HG03342 (cell line): ENCODE results near the gene SPCS3.
"Not testable (repeated sequence)": the region's sequence is repeated elsewhere in the genome, so short reads cannot be mapped to it uniquely, and the experiment has no call there.

Experiments used
- ATAC-seq: cut with Tn5 transposase; IDR thresholded peaks from one replicate; pipeline ENCODE4 v1.9.1; 2021; ENCODE audit warnings: mild to moderate bottlenecking, moderate library complexity; ENCODE audit not compliant: unreplicated experiment

The SPCS3 gene

DNA sequence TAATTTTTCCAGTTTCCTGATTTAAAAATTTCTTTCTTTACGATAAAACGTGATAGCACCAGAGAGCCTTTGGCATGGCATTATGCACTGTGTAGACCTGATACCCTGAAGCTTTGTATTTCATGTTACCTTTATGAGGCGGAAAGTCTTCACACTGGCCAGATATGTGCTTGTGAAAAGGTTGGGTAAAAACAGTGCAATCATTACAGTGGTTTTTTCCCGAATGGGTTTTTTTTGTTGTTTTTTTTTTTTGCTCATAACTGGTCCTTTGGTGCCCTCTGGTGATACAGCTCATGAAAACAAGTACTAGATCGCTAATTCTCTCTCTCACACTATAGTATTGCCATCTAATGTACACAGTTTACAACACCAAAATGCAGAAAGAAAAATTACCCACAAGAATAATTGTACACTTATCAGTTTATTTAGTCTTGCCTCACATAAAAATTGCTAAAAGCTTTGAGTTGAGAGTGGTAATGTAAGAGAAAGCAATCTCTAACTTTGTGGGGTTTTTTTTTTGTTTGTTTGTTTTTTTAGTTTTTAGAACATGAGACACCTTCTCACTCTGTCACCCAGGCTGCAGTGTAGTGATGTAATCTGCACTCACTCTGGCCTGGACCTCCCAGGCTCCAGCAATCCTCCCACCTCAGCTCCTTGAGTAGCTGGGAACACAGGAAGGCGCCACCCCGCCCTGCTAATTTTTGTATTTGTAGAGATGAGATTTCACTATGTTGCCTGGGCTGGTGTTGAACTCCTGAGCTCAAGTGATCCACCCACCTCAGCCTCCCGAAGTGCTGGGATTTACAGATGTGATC, 21.3 kb downstream of the SPCS3 start:
- ATAC-seq = peak; percentile 67

DNA sequence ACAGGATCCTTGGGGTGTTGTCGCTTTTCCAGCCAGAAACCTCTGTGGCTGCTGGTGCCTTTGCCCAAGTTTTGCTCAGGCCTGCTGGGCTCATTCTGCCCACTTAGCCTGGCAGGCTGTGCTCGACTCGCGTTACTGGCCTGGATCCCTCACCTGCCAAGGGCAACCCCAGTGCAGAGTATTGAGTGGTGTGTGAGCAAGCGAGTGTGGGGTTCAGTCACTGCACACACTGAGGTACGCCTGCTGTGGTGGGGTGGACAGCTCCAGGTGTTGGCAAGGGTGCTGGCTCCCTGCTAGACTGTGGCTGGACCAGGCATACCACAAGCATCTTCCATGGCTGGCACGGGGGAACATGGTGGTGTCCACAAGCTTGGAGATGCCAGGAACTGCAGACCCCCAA, 22.6 kb downstream of the SPCS3 start:
- no peak for ATAC-seq

DNA sequence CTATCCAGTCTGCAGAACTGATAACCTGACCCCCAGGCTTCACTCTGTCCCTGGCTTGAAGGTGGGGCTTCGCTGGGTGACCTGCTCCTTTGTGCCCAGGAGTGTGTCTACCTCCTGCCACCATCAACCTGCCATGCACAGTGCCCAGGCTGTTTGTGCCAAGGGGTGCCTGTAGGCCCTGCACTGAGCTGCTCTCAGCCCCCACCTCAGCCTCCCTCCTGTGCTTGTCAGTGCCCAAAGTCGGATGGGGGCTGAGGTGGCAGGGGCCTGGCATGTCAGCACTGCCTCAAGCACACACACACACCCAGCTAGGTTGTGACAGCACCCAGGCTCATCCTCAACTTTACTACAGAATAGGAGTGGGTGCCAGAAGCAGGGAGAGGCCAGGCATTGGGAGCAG, 23.5 kb downstream of the SPCS3 start:
- ATAC-seq = no peak

DNA sequence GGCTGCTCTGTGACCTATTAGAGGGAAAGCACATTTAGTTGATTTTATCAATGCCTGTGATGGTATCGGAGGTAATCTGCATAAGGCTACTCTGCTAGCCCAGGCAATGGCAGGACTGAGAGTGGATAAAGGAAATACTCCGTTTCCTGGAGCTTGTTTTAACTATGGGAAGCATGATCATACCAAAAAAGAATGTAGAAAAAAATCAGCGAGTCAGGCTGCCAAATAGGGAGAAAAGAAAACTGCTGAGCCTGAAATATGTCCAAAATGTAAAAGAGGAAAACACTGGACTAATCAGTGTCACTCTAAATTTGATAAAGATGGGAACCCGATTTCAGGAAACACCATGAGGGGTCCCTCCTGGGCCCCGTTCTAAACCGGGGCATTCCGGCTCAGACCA, 25.6 kb downstream of the SPCS3 start:
- ATAC-seq = not testable (repeated sequence)

DNA sequence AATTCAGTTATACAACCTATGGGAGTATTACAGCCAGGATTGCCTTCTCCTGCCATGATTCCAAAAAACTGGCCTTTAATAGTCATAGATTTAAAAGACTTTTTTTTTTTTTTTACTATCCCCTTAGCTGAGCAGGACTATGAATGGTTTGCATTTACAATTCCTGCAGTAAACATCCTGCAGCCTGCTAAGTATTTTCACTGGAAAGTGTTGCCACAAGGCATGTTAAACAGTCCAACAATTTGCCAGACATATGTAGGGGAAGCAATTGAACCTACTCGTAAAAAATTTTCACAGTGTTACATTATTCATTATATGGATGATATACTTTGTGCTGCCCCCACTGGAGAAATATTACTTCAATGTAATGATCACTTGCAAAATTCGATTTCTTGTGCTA, 27.1 kb downstream of the SPCS3 start:
- ATAC-seq = not testable (repeated sequence)

DNA sequence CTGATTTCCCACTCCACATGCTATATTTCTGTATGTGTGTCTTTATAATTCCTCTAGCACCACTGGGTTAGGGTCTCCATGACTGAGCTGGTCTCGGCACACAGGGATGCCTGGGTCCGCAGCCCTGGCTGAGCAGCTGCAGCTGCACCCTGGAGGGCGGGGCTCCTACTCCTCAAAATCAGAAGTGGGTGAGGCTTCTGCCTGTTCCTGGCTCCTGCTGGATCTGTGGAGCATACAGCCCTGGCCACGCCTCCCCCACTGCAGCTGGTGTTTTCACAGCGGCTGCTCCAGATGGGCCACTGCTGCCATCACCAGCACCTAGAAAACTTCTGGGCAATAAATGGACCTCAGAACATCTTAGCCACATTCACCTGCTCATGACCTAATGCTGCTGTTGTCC, 30.9 kb downstream of the SPCS3 start:
- no peak for ATAC-seq

DNA sequence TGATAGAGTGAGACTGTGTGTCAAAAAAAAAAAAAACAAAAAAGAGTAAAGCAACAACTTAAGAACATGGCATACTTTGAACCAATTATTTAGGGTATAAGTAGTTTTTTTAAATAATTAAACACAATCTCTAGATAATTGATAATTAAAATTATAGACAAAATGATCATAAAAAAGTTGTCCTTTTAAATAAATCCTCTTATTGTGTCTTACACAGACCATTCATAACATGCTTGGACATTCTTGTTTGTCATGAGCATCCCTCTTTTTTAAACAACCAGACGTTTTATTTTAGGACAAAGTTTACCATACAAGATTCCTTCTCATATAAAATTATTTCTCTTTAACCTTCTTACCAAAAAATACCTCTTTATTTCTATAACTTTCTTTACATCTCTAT, 35.1 kb downstream of the SPCS3 start:
- no peak for ATAC-seq

DNA sequence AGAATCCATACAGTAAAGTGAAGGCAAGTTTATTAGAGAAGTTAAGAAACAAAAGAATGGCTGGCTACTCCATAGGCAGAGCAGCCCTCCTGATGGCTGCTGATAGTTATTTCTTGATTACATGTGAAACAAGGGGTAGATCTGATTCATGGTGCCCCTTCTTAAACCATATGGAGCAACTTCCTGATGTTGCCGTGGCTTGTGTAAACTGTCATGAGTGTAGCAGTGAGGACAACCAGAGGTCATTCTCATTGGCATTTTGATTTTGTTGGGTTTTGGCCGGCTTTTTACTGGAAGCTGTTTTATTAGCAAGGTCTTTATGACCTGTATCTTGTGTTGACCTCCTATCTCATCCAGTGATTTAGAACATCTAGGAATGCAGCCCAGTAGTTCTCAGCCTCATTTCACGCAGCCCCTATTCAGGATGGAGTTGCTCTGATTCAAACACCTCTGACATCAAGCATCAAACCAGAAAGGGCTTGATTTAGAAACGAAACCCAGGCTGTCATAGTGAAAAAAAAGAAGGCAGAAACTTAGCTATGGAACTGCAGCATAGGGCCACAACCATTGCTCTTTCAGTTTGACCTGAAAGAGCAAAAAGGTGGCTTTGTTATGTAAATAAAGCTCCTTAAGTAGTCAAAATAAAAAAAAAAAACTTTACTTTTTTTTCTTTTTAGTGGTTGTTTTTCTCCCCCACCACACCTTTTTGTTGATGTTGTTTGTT, 37.8 kb downstream of the SPCS3 start:
- peak; percentile 99 for ATAC-seq

DNA sequence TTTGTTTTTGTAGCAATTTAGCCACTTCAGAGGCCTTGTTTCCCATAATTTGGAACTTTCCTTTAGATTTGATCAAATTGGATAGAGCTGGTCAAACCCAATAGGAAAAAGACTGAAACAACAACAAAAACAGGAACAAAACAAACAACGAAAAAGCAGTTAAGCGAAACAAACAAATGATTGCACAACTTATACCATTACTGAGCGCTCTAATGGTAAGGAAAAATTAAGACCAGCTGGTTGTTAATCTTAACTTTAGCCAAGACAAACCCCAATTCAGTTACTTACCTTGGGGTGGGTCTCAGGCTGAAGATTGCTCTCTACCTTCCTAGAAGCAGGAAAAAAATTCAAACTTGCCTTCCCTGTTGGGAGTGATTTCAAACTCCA, 38.3 kb downstream of the SPCS3 start:
- peak; percentile 1 for ATAC-seq

DNA sequence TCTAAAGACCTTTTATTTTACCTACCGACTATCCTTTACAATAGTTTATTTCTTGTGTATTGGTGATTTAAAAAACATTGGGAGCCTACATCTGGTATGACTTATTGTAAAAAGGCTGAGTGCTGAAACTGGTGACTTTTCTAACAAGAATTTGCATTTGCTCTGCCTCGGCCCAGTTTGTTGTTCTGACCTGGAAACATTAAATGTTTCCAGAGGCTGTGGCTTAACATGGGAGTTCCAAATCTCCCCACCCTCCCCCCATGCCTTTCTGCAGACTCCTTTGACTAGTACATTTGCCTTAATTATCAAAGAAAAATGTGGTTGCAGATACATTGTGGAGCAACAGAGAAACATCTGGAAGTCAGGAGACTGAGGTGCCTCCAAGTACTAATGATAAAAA, 39.8 kb downstream of the SPCS3 start:
- ATAC-seq = no peak

DNA sequence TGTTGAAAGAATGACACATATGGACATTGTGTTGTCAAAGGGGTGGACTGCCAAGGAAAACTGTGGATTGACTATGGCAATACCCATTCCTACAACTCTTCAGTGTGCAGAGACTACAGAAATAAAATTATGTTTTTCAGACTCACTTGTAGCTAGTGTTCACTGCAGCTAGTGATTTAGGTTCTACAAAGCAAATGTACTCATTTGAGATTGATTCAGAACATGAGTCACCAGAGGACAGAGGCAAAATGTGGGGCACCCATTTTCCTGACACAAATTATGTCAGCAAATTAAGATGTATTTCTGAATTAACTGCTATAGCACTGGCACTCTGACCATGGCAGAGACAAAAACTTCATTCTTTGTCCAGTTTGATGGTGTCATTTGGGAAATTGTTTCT, 40.7 kb downstream of the SPCS3 start:
- ATAC-seq = no peak

DNA sequence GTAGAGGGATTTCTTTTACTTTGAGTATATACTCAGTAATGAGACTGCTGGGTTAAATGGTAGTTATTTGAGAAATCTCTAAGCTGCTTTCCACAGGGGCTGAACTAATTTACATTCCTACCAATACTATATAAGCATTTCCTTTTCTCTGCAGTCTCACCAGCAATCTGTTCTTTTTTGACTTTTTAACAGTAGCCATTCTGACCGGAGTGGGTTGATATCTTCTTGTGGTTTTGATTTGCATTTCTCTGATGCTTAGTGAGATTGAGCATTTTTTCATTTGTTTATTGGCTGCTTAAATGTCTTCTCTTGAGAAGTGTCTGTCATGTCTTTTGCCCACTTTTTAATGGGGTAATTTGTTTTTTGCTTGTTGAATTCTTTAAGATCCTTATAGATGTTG, 43.3 kb downstream of the SPCS3 start:
- ATAC-seq = peak; percentile 73

DNA sequence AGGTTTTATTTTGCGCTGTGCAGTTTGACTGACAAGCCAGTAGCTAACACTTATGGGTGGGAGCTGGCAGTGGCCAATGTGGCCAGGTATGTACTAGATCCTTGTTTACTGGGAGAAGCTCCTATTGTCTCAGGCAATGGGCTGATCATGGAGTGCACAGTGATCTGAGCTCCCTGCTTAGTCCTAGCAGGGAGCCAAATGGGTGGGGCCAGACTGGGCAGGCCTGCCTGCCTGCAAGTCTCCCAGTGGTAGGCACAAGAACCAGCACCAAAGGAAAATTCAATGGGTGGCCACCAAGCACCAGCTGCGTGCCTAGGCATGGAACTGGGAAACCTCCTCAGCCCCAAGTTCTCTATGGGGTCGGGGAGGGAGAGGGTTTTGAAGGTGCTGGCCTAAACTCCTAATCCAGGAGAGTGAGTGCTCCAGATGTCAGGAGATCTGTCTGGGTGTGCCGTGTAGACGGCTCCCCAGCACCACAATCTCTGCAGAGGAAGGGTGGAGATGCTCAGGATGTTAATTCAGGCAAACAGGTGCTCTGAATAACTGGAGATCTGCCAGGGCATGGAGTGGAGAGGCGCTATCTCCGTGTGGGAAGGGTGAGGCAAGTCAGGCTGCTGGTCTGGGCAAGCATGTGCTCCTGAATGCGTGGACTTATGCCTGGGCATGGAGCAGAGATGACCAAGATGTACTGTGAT, 48.2 kb downstream of the SPCS3 start:
- no peak for ATAC-seq

DNA sequence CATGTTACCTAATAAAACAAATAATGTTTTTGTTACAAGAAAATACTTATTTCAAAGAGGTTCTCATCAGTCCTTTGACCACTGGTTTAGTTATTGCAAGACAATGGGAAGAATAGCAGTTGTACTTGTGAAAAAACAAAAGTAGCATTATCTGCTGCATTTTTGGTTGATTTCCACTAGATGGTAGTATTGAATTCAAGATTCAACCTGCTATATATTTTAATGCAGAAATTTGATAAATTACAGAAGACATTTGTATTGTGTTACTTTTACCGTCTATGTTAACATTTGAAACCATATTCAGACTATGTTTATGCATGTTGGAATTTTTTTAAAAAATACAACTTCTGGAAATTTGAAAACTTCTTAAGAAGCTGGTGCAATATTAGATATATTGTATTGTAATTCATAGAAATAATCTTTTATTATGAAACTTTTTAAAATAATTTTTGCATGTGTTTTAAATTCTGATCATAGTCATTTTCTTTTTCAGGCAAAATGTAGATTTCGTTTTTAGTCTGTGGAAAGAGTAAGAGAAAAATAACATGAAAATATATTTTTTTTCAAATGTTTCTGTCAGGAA, 56.4 kb downstream of the SPCS3 start:
- no peak for ATAC-seq

DNA sequence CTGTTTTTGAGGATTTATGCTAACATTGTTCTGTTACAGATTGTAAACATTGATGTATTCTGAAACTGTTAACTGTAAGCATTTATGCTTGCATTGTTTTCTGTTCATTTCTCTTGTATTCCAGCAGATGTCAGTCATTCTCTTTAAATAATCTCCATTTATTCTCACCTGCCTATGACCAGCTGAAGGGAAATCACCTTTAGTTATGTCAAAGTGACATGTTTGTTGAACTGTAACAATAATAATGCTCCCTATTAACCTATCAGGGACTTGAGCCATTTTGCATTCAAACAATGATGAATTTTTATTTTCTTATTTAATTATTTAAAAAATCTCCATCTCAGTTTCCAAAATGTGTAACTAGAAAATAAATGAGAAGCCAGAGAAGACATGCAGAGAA, 58.0 kb downstream of the SPCS3 start:
- peak; percentile 91 for ATAC-seq

DNA sequence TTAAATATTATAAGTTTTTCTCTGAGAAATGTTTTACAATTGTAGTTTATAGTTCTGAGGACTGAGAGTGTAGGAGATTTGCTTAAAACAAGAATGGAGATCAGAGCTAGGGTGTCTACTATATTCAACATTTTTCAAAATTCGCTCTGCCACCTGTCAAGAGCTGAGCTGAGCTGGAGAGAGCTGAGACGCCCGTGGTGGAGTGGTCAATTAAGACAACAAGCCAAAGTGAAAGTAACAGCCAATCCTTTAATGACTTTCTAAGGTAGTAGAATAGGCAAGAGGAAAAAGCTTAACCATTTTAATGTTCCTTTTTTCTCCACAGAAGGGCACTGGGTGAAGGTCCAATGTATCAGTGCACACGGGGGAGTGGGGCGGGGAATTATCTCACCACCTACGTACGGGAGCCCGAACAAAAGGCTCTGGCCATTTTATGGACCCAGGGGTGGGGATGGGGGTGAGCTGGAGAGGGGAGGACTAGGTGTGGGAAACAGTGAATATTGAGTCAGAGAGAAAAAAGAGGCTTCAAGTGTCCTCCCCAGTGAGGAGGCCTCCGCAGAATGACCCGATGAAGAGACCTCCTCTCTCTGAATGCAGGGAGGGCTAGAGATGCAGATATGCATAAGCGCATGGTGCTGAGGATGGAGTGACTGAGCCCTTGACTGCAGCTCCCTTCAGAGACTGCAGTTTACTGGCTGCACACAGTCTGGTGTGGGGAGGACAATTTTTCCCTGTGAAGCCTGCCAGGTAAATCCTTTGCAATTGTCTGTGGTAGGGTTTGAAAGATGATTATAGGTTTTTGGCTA, 60.8 kb downstream of the SPCS3 start:
- ATAC-seq = no peak
